Neural cell (in vitro differentiated cells): ENCODE measurements around the gene POFUT1. TPM values are rescaled to one million over a fixed set of nuclear protein-coding genes. Genes with fewer than 3 reads are reported as not detected.

Source experiments
- H2AFZ ChIP-seq: fragments of 200-600, 300-800 bp; sonication (generic), shearing (Covaris generic); 2 replicates; pipeline ENCODE4 v1.6.0; 2014; ENCODE audit warnings: low read depth, mild to moderate bottlenecking, antibody characterized with exemption, low read length, moderate library complexity
- H3F3A ChIP-seq: fragments of 200-600 bp; shearing (Covaris generic); 2 replicates; pipeline ENCODE4 v1.6.1; 2016; ENCODE audit warnings: mild to moderate bottlenecking, moderate library complexity, mixed read lengths, antibody characterized with exemption, low read length; ENCODE audit not compliant: insufficient read depth, poor library complexity, severe bottlenecking
- H3K27ac ChIP-seq: fragments of 200-600, 300-800 bp; sonication (generic), shearing (Covaris generic); 2 replicates; pipeline ENCODE4 v1.5.1; 2014; ENCODE audit warnings: mild to moderate bottlenecking, low read length, moderate library complexity
- H3K27me3 ChIP-seq: fragments of 300-800, 200-600 bp; sonication (generic), shearing (Covaris generic); 2 replicates; pipeline ENCODE4 v1.6.0; 2014; ENCODE audit warnings: mild to moderate bottlenecking, low read depth, low read length, moderate library complexity; ENCODE audit not compliant: insufficient read depth
- H3K36me3 ChIP-seq: fragments of 300-800, 200-600 bp; sonication (generic), shearing (Covaris generic); 2 replicates; pipeline ENCODE4 v1.5.1; 2014; ENCODE audit warnings: mild to moderate bottlenecking, antibody characterized with exemption, low read length, moderate library complexity; ENCODE audit not compliant: insufficient read depth
- H3K4me2 ChIP-seq: fragments of 300-800, 200-600 bp; sonication (generic), shearing (Covaris generic); 2 replicates; pipeline ENCODE4 v1.6.0; 2014; ENCODE audit warnings: mild to moderate bottlenecking, low read length
- H3K4me3 ChIP-seq: fragments of 300-800, 200-600 bp; sonication (generic), shearing (Covaris generic); 2 replicates; pipeline ENCODE4 v1.5.1; 2014; ENCODE audit warnings: mild to moderate bottlenecking, low read length, moderate library complexity
- H3K79me2 ChIP-seq: fragments of 200-600 bp; shearing (Covaris generic); replicated peaks from 2 replicates; pipeline ENCODE4 v1.6.0; 2014; ENCODE audit warnings: mild to moderate bottlenecking, low read length, moderate library complexity; ENCODE audit not compliant: insufficient read depth
- H3K9ac ChIP-seq: fragments of 300-800, 200-600 bp; sonication (generic), shearing (Covaris generic); 2 replicates; pipeline ENCODE4 v1.6.1; 2016; ENCODE audit warnings: mild to moderate bottlenecking, low read length, mixed read lengths
- H3K9me2 ChIP-seq: fragments of 200-600 bp; shearing (Covaris generic); 2 replicates; pipeline ENCODE4 v1.6.1; 2016; ENCODE audit warnings: mild to moderate bottlenecking, low read length, mixed read lengths; ENCODE audit not compliant: insufficient read depth
- H3K9me3 ChIP-seq: fragments of 200-600, 300-800 bp; sonication (generic), shearing (Covaris generic); 2 replicates; pipeline ENCODE4 v1.6.1; 2016; ENCODE audit warnings: mild to moderate bottlenecking, mixed run types, low read length, moderate library complexity, mixed read lengths
- H4K20me1 ChIP-seq: fragments of 200-600 bp; shearing (Covaris generic); 2 replicates; pipeline ENCODE4 v1.6.1; 2016; ENCODE audit warnings: mild to moderate bottlenecking, mixed run types; ENCODE audit not compliant: insufficient read depth
- CTCF ChIP-seq: fragments of 450-650 bp; IDR thresholded peaks from 2 replicates; pipeline ENCODE4 v1.5.1; 2014; ENCODE audit warnings: antibody characterized with exemption, mild to moderate bottlenecking, moderate library complexity; ENCODE audit not compliant: poor library complexity, severe bottlenecking
- EP300 ChIP-seq: fragments of 450-650 bp; conservative IDR thresholded peaks from 2 replicates; pipeline ENCODE4 v1.6.1; 2014; ENCODE audit warnings: antibody characterized with exemption, mild to moderate bottlenecking, moderate library complexity; ENCODE audit not compliant: poor library complexity, severe bottlenecking
- EZH2 ChIP-seq: fragments of 200-600, 300-800 bp; shearing (Covaris generic), sonication (generic); IDR thresholded peaks from 2 replicates; pipeline ENCODE4 v1.6.1; 2014; ENCODE audit warnings: antibody characterized with exemption, low read length, borderline replicate concordance, mild to moderate bottlenecking; ENCODE audit not compliant: insufficient read depth, poor library complexity, severe bottlenecking
- MXI1 ChIP-seq: fragments of 450-650 bp; conservative IDR thresholded peaks from 2 replicates; pipeline ENCODE4 v1.6.1; 2014; ENCODE audit warnings: antibody characterized with exemption, mild to moderate bottlenecking; ENCODE audit not compliant: poor library complexity, severe bottlenecking
- POLR2AphosphoS5 ChIP-seq: IDR thresholded peaks from 2 replicates; pipeline ENCODE4 v1.6.1; 2012
- RAD21 ChIP-seq: fragments of 450-650 bp; conservative IDR thresholded peaks from 2 replicates; pipeline ENCODE4 v1.6.1; 2014; ENCODE audit warnings: antibody characterized with exemption, mild to moderate bottlenecking, moderate library complexity
- REST ChIP-seq: IDR thresholded peaks from 2 replicates; pipeline ENCODE4 v1.6.1; 2012; ENCODE audit warnings: borderline replicate concordance
- SMC3 ChIP-seq: fragments of 450-650 bp; conservative IDR thresholded peaks from 2 replicates; pipeline ENCODE4 v1.6.1; 2014; ENCODE audit warnings: antibody characterized with exemption, mild to moderate bottlenecking, moderate library complexity; ENCODE audit not compliant: poor library complexity
- TAF1 ChIP-seq: IDR thresholded peaks from 2 replicates; pipeline ENCODE4 v1.6.1; 2012; ENCODE audit warnings: low read depth
- polyA plus RNA-seq: library from polyadenylated mRNA; depleted of rRNA; stranded (reverse); fragments of >200 nt; gene quantifications from 2 replicates; pipeline ENCODE4 v1.2.3, GENCODE V29; 2014

Gene POFUT1
- polyA plus RNA-seq, 1 donor from 2014 or later: 14.0 TPM

- Histone ChIP-seq H3K27ac (peak within 1 kb of the TSS; percentile 52), H3K27me3 (no peaks in the 10 kb centered on the region), H3K9me3 (no peaks in the 10 kb centered on the region), H2AFZ (peak within 1 kb of the TSS; percentile 74), H3K9me2 (no peaks in the 10 kb centered on the region), H3K4me3 (peak within 1 kb of the TSS; percentile 89), H3K79me2 (peaks cover 28% of the 10 kb centered on the region), H3F3A (no peaks in the 10 kb centered on the region), H4K20me1 (no peaks in the 10 kb centered on the region), H3K4me2 (peak within 1 kb of the TSS; percentile 45), H3K36me3 (no peaks in the 10 kb centered on the region), H3K9ac (peak within 1 kb of the TSS; percentile 93)
- TF ChIP-seq RAD21 (peak; percentile 39), EP300 (peak; percentile 77), MXI1 (peak; percentile 59), POLR2AphosphoS5 (peak; percentile 66), EZH2 (no peak), REST (peak; percentile 50), SMC3 (peak; percentile 44), TAF1 (peak; percentile 35), CTCF (no peak)
Observed at GRCh38 chr20:32277361-32278198, 69.9 kb downstream of the POFUT1 start, which contains the start of gene KIF3B. TSS of gene KIF3B (plus strand) at chr20:32277651. CDS start at chr20:32309778, 32,127 bp downstream.

GRCh38 chr20:32278199-32278643 is 70.5 kb downstream of the POFUT1 start:
- Histone ChIP-seq H3K9me2 (no peaks in the 10 kb centered on the region), H3K4me3 (peak overlapping the region; percentile 89), H3F3A (no peaks in the 10 kb centered on the region), H3K9ac (peak overlapping the region; percentile 93), H3K36me3 (no peaks in the 10 kb centered on the region), H3K27ac (no peak overlapping the region), H3K4me2 (peak overlapping the region; percentile 45), H2AFZ (peak overlapping the region; percentile 73), H4K20me1 (no peaks in the 10 kb centered on the region), H3K27me3 (no peaks in the 10 kb centered on the region), H3K79me2 (peaks cover 28% of the 10 kb centered on the region), H3K9me3 (no peaks in the 10 kb centered on the region)
- TF ChIP-seq SMC3: no peak
- no peak for TF ChIP-seq POLR2AphosphoS5
- TF ChIP-seq MXI1: no peak
- no peak for TF ChIP-seq EP300
- TF ChIP-seq REST: no peak
- TF ChIP-seq EZH2: no peak
- TF ChIP-seq RAD21: no peak
- TF ChIP-seq CTCF: no peak
- no peak for TF ChIP-seq TAF1
